ENCODE results near the gene NLRC3.

Gene NLRC3

GRCh38 chr16:3541527-3542155 is 35.6 kb downstream of the NLRC3 start:
- no peak for DNase-seq

GRCh38 chr16:3538222-3538621 is 39.0 kb downstream of the NLRC3 start:
- no peak for DNase-seq

GRCh38 chr16:3536851-3537250 is 40.4 kb downstream of the NLRC3 start:
- DNase-seq = no peak

DNA sequence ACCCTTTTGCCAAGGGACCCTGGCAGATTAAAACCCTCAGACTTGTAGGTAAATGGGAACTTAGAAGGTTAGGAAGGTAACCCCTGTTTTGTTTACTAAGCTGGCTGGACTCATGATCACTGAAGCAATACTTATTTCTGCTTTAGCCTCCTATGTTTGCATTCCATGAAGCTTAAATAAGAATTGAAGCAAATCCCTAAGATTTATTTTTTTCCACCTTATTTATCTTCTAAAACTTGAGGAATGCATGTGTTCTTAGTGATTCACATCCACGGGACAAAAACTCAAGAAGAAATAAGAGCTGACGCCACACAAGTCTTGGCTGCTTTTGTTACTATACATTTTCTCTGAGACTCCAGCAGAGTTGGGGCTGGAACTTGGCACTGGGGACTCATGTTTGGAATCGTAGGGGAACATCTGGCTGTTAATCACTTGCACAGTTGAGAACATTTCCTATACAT is 40.9 kb downstream of the NLRC3 start:
- no peak for DNase-seq

DNA sequence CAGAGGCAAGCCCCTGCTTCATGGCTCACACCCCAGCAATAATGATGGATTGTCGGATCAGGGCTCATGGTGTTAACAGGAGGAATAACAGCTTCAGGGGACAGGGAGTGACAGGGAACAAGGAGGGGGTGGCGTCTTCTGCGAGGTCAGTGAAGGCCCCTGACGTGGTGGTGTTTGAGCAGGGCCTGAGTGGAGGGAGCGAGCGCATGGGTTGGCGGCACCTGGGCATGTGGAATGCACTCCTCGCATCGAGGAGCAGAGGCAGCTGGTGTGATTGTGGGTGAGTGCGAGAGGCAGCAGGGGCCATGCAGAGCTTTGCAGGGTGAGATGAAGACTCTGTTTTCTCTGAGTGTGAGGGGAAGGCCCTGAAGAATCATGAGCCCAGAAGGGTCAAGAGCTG is 43.1 kb downstream of the NLRC3 start:
- no peak for DNase-seq

DNA sequence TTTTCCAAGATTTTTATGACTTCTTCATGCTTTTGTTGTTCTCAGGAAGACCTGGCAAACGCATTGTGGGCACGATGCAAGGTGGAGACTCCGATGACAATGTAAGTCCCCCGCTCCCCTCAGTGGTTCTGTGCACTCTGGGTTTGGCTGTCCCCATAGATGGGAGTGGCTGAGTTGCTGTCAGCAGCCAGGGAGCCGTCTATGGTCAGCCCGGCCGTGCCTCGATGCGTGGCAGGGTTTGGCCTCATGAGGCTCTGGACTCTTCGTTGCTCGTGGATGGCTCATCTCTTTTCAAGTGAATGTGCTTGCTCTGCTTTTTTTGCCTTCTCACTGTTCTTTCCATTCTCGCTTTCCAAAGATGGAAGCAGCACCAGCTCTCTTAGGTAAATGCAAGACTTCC is 44.5 kb downstream of the NLRC3 start:
- DNase-seq = no peak

DNA sequence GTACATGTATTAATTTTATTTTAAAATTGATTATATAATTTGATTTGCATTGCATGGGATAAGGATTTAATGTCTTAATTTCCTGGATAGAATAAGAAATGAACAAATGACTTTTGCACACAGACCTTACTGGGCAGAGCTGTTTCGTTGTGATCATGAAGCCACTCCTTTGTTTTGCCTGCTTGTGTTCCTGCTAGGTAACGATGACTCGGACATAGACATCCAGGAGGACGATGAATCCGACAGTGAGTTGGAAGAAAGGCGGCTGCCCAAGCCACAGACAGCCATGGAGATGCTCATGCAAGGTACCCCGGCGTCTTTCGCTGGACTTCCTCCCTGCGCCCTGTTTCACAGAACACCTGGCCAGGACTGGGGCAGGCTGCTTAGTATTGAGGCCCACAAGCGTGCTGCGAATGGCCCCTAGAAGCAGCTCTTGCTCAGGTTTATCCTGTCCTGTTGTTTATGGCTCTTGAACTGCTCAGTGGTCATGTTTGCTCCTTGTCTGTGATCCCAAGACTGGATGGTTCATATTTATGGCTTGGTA is 46.8 kb downstream of the NLRC3 start:
- DNase-seq = no peak

GRCh38 chr16:3529175-3529574 is 48.0 kb downstream of the NLRC3 start:
- no peak for DNase-seq

- no peak for DNase-seq
Observed at GRCh38 chr16:3528406-3528805, 48.8 kb downstream of the NLRC3 start.

DNA sequence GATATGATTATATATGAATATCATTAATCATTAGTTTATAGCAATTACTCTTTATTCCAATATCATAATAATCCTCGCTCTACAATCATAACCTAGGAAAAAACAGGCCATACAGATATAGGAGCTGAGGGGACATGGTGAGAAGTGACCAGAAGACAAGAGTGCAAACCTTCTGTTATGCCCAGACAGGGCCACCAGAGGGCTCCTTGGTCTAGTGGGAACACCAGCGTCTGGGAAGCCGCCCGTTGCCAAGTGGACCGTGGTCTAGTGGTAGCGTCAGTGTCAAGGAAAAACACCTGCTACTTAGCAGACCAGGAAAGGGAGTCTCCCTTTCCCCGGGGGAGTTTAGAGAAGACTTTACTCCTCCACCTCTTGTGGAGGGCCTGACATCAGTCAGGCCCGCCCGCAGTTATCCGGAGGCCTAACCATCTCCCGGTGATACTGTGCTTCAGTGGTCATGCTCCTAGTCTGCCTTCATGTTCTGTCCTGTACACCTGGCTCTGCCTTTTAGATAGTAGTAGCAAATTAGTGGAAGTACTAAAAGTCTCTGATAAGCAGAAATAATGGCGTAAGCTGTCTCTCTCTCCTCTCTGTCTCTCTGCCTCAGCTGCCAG is 49.9 kb downstream of the NLRC3 start:
- peak; percentile 15 for DNase-seq

DNA sequence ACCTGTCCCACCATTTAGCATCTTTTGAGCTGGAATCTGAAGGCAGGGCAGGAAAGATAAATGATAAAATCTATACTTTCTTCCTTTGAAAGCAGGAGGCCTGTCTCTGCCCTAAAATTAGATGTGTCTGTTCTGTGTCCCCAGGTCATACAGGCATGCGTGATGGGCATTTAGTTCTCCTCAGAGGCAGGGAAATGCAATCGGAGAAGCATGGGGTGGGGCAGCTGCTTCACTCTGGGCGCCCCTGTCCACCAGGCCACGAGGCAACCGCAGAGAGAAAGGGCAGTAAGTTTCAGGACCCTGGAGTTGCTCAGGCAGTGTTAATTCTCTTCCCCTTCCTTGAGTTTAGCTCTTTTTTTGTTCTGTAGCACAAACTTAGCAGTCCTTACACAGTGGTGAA is 51.3 kb downstream of the NLRC3 start:
- DNase-seq = no peak

DNA sequence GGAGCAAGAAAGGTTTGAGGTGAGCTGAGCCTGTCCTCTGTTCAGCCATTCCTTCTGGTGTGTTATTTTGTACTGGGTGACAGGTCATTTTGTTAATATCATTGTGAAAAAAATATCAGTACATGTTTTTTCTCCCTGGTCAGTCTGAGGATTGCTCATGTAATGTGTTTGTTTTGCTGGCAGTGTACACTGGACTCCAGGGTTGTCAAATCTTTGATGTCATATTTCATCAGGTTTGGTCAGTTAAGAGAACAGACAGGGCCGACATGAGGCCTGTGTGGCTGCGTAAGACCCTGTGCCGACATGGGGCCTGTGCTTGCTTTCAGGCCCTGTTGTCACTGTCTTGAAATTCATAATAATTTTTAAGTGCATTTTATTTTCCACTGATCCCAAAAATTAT is 53.9 kb downstream of the NLRC3 start:
- no peak for DNase-seq

DNA sequence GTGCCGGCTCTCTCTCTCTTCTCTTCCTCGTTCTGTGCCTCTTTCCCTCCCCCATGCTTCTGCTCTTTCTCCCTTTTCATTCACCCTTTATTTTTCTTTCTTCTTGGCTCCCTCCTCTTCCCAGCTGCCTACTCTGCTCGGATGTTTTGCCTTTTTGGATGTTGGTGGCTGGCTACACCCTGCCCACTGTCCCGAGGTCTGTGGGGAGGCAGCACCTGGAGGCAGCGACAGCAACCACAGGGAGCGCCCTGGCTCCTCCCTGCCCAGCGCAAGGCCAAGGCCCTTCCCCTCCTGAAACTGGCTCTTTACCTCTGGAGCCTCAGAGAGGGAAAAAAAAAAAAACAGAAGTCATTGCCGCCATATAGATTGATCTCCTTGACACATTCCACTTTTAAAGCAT is 56.4 kb downstream of the NLRC3 start:
- DNase-seq = no peak

GRCh38 chr16:3520413-3520812 is 56.8 kb downstream of the NLRC3 start:
- no peak for DNase-seq

DNA sequence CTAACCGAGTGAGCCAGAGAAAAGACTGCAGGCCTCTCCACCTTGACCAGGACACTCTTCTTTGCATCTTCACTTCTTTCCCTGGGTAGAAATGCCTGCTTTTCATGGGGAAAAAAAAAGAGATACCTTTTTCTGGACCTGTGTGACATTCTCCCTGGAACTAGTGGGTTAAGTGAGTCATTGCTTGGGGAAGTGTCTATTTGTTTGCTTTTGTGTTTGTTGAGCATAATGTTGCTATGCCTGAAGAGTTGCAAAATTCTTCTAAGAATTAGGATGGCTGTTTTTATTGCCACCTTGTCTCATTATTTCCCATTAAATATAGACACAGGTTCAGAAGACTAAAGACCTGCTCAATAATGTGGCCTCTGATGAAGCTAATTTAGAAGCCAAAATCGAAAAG is 57.6 kb downstream of the NLRC3 start:
- no peak for DNase-seq

- DNase-seq = no peak
Observed at GRCh38 chr16:3518986-3519348, 58.2 kb downstream of the NLRC3 start.

DNA sequence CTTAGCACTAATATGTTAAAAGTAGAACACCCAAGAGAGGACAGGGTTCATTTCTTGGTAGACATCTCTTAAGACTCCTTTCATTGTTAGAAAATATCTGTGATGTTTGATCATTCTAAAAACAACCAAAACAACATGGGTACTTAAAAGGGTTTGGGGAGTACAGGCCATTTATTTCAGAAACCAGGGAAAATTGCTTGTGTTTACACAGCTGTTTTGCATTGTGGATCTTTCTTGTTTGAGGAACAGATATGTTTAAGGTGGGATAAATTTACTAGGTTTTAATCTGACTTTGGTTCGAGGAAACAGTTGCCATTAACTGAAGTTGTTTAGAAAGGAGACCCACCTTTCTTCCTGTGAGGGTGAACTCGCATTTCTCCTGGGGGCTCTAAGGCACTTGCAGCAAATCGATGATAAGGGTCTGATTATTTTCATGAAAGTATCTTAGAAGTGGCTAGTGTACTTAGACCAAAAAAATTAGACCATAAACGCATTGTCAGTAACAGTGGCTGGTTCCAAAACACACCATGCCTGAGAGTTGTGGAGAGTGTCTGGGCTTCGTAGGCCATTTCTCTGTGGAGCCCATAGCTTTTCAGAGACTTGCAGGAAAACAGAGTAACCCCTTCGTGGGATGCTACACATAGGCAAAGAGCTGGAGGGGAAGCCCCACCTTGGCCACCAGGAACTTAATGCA is 58.8 kb downstream of the NLRC3 start:
- no peak for DNase-seq

GRCh38 chr16:3515897-3516296 is 61.3 kb downstream of the NLRC3 start:
- DNase-seq = no peak

- no peak for DNase-seq
Observed at GRCh38 chr16:3514621-3515020, 62.6 kb downstream of the NLRC3 start.

DNA sequence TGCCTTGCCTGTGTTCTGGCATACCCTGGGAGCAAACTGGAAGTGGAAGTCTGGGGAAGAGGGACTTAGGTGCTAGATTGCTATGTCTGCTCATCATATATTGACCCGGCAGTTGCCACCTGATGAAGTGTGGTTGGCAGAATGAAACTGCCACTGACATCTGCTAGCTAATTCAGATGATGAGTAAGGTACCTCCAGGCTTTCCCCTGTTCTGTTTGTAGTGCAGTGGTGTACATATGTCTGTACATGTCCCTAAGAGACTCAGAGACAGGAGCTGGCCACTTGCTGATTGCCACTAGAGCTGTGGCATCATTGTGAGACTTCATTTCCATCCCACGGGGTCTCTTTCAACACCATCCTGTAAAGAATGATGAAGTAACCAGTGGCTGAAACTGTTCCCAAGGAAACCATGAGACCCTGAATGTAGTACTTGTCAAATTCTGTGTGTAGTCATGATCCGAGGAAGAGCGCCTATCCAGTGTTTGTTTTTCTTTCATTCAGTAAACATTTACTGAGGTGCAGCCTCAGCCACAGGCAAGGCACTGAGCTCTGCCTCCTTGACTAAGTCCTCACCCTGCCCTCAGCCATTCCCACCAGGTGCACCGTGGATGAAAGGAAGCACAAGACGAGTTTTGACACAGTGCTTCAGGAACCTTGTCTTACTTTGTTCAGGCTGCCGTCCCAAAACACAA is 63.2 kb downstream of the NLRC3 start:
- DNase-seq = no peak

DNA sequence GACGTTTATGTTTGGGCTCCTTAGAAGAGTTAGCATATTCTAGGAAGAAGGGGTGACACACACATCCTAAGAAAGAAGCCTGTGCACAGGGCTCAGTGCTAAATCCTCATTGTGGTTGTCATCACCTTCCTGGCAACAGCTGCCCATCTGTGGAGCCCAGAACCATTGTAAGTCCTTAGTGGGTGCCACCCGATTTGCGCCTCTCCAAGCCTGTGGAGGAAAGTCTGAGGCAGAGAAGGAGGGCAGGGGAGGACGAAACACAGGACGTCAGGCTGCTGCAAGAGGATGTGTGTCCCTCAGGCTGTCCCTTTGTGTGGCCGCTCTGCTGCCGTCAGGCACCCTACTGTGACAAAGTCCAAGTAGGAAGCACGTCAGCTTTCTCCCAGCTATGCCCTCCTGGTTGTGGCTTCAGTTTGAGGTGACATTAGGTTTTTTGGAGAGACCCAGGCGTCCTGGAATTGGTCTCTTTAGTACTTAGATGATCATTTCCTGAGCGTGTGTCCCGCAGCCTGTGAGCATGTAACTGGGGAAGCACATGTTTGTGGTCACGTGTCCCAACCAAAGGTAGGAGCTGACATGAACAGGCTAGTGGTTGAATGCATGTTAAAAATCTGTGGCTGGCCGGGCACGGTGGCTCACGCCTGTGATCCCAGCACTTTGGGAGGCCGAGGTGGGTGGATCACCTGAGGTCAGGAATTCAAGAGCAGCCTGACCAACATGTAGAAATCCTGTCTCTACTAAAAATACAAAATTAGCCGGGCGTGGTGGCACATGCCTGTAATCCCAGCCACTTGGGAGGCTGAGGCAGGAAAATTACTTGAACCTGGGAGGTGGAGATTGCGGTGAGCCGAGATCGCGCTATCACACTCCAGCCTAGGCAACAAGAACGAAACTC is 65.7 kb downstream of the NLRC3 start:
- no peak for DNase-seq

DNA sequence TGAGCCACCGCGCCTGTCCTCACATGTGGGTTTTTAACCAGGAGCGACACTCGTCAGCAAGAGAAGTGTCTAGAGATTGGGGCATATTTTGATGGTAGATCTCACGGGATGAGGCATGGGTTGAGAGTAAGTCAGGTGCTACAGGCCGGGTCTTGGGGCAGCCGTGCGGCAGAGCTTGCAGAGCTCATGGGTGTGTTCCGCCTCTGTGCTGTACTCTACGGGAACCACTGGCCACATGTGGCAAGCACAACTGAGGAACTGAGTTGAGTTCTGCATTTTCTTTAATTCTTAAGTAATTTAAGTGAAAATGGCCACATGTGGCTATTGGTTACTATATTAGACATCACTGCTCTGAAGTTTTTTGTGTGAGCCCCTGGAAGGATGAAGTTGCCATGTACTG is 66.8 kb downstream of the NLRC3 start:
- DNase-seq = no peak
